Activated T-cell treated with anti-CD3 and anti-CD28 coated beads, Interleukin-2, amount 50 U/mL, for 4 hours (primary cell): ENCODE data around the gene PPT2. TPM values are rescaled to one million over a fixed set of nuclear protein-coding genes. Genes with fewer than 3 reads are reported as not detected.
"Not testable (repeated sequence)": the region's sequence is repeated elsewhere in the genome, so short reads cannot be mapped to it uniquely, and the experiment has no call there.

Source experiments
- ATAC-seq, 2 donors: fragments of 200-7000 bp; cut with Tn5 transposase; one replicate each; pipeline ENCODE4 v1.10.0; 2021
- DNase-seq: peaks from one replicate; pipeline ENCODE4 v3.0.0-alpha.2; 2020
- H3K27me3 Mint-ChIP-seq: one replicate; pipeline ENCODE4 v1.8.0; 2021; ENCODE audit warnings: low read depth, mixed read lengths
- H3K36me3 Mint-ChIP-seq: one replicate; pipeline ENCODE4 v1.8.0; 2022; ENCODE audit warnings: mixed read lengths; ENCODE audit not compliant: insufficient read depth
- H3K4me1 Mint-ChIP-seq: one replicate; pipeline ENCODE4 v1.8.0; 2021; ENCODE audit warnings: low read depth, mixed read lengths
- H3K4me3 Mint-ChIP-seq: one replicate; pipeline ENCODE4 v1.8.0; 2021; ENCODE audit warnings: mild to moderate bottlenecking, moderate library complexity, mixed read lengths
- H3K9me3 Mint-ChIP-seq: one replicate; pipeline ENCODE4 v1.8.0; 2021; ENCODE audit warnings: mixed read lengths
- total RNA-seq, 3 donors: library from RNA; stranded (reverse); gene quantifications; one replicate each; pipeline ENCODE4 v1.2.1, GENCODE V29; 2021

Gene PPT2
- total RNA-seq, 3 donors from 2014 or later = 18.7 to 27.0 (median 20.2) TPM

DNA sequence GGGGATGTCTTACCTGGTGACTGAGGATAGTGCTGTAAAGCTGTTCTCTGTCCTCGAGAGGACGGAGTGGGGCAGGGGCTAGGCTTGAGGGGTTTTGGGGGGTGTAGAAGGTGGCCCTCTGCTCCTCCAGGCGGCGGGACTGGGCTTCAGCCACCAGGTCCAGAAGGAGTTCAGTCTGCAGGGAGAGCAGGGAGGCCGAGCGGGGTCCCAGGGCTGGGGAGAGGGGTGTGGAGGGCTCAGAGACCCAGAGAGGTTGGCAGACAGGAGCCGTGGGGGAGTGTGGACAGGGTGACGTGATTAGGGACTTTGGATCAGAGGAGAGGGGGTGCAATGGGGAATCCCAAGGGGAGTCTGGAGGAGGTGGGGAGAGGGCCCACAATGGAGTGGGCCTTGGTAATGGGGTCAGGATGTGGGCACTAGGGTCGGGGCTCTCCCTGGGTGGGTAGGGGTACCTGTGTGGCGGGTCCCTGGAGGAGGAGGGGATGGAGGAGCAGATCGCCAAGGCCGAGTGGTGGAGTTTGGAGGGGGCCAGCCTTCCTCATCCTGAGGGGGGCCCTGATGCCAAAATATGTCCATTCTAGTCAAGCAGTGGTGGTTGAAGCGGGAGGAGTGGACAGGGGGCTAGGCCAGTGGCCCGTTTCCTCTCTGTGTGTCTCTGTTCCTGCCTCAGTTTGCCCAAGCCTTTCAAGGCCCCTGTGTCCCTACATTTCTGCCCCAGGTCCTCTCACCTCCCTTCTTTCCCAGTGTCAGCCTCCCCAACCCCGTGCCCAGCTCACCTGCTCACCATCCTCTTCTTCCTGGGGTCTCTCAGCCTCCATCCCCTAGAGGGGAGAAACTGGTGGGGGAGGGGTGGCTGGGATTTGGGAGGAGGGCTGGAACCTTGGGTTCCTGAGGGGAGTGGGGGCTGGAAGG, 38.0 kb downstream of the PPT2 start:
- DNase-seq (no peak), ATAC-seq (no peak)
- peaks cover 70% of the 10 kb centered on the region for H3K4me1 Mint-ChIP-seq
- H3K36me3 Mint-ChIP-seq = peaks cover 9% of the 10 kb centered on the region
- H3K27me3 Mint-ChIP-seq = no peaks in the 10 kb centered on the region
- H3K4me3 Mint-ChIP-seq = peak overlapping the region; percentile 92
- H3K9me3 Mint-ChIP-seq = no peaks in the 10 kb centered on the region

DNA sequence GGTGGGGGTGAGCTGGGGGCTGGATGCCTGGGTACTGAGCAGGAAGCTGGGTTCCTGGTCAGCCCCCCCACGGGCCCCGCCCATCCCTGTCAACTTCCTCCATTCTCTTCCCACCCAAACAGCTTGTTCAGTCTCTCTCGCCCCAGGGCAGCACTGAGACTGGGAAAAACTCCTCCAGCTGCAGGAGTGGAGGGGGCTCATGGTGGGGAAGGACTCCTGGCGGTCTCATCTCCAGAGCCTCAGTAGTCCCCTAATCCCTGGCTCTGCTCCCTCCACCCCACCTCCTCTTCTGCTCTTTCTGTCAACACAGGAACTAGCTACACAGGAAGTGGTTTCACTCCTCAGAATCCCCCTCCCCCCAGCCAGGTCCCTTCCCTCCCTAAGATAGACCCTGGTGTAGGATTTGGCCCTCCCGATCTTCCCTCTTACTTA, 38.7 kb downstream of the PPT2 start, which contains the start of gene GPSM3:
TSS of gene GPSM3 (minus strand) at position 36 of the 432 bp plus-strand sequence. CDS start 130 bp downstream, outside the sequence.
- H3K9me3 Mint-ChIP-seq = no peaks in the 10 kb centered on the region
- ATAC-seq (no peak), DNase-seq (peak; percentile 25)
- H3K4me1 Mint-ChIP-seq = peaks cover 65% of the 10 kb centered on the region
- peaks cover 4% of the 10 kb centered on the region for H3K36me3 Mint-ChIP-seq
- H3K27me3 Mint-ChIP-seq = no peaks in the 10 kb centered on the region
- H3K4me3 Mint-ChIP-seq = peak within 1 kb of the TSS; percentile 92

DNA sequence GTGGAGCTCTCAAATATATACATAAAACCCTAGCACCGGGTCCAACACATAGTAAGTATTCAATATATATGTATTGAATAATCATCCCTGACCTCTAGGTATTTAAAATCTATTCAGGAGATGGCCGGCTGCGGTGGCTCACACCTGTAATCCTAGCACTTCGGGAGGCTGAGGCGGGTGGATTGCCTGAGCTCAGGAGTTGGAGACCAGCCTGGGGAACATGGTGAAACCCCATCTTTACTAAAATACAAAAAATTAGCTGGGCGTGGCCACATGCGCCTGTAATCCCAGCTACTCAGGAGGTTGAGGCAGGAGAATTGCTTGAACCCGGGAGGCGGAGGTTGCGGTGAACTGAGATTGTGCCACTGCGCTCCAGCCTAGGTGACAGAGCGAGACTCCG, 39.2 kb downstream of the PPT2 start:
- DNase-seq, H3K9me3 Mint-ChIP-seq, H3K36me3 Mint-ChIP-seq, ATAC-seq, H3K27me3 Mint-ChIP-seq: not testable (repeated sequence)
- peak overlapping the region; percentile 92 for H3K4me3 Mint-ChIP-seq
- peaks cover 60% of the 10 kb centered on the region for H3K4me1 Mint-ChIP-seq

DNA sequence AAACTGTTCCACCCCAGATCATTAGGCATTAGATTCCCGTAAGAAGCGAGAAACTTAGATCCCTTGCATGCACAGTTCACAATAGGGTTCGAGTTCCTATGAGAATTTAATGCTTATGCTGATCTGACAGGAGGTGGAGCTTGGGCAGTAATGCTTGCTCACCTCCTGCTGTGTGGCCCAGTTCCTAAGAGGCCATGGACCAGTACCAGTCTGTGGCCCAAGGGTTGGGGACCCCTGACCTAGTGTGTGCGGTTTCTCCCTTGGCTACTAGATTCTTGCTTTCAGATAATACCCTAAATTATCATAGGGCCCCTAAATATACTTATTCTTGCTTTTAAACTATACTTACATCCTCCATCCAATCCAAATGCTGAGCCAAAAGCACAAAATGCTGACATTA, 40.4 kb downstream of the PPT2 start:
- no peaks in the 10 kb centered on the region for H3K27me3 Mint-ChIP-seq
- DNase-seq = no peak
- H3K4me3 Mint-ChIP-seq = peak overlapping the region; percentile 95
- no peak for ATAC-seq
- peaks cover 47% of the 10 kb centered on the region for H3K4me1 Mint-ChIP-seq
- H3K9me3 Mint-ChIP-seq = no peaks in the 10 kb centered on the region
- no peaks in the 10 kb centered on the region for H3K36me3 Mint-ChIP-seq

DNA sequence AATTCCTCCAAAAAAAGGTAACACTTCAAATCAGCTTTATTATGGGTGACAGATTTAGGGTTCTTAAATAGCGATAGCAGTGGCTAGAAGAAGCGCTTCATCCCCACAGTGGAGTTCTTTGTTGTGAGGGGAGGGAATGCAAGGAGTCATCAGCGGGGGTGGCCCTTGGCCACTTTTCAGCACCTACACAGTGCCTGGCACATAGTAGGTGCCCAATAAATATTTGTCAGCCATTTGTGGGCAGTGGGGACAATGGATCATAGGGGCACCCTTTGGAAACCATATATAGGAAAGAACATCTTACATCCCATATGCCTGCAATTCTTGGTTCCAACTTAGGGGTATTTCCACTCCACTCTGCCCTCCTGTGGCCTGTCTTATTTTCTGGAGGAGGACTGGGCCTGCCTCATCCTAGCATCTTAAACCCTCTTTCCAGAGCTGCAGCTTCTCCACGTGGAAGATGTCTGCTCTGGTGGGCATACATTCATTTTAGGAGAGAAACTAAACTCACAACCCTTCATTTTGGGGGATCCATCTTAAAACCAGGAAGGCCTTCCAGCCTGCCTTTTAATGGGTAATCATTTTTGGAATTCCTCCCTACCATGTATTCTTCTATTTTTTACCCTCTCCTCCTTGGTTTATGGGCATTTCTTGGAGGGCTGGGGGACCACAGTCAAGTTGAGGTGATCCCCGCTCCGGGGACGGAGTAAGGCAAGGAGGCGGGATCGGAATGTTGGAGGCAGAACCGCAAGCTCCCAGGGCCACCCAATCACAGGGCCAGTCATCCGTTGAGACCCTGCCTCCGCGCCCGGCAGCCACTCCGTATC, 41.1 kb downstream of the PPT2 start:
- DNase-seq (no peak), ATAC-seq (no peak)
- Mint-ChIP-seq H3K27me3 (no peaks in the 10 kb centered on the region), H3K4me3 (peak overlapping the region; percentile 95), H3K9me3 (no peaks in the 10 kb centered on the region), H3K4me1 (peaks cover 47% of the 10 kb centered on the region), H3K36me3 (no peaks in the 10 kb centered on the region)

DNA sequence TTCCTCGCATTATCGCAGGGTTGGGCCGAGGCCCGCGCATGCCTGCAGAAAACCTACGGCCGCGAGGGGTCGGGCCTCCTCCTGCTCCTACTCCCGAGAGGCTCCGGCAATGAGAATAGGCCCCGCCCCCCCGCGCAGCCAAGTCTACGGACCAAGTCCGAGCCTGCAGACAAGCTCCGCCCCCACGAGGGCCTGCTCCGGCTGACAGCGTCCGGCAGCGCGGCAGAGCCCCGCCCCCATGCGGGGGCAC, 41.6 kb downstream of the PPT2 start:
- H3K9me3 Mint-ChIP-seq = no peaks in the 10 kb centered on the region
- DNase-seq (peak; percentile 99), ATAC-seq (peak; percentile 90 to 91)
- no peaks in the 10 kb centered on the region for H3K27me3 Mint-ChIP-seq
- H3K4me1 Mint-ChIP-seq = peaks cover 47% of the 10 kb centered on the region
- no peaks in the 10 kb centered on the region for H3K36me3 Mint-ChIP-seq
- H3K4me3 Mint-ChIP-seq = peak overlapping the region; percentile 95

DNA sequence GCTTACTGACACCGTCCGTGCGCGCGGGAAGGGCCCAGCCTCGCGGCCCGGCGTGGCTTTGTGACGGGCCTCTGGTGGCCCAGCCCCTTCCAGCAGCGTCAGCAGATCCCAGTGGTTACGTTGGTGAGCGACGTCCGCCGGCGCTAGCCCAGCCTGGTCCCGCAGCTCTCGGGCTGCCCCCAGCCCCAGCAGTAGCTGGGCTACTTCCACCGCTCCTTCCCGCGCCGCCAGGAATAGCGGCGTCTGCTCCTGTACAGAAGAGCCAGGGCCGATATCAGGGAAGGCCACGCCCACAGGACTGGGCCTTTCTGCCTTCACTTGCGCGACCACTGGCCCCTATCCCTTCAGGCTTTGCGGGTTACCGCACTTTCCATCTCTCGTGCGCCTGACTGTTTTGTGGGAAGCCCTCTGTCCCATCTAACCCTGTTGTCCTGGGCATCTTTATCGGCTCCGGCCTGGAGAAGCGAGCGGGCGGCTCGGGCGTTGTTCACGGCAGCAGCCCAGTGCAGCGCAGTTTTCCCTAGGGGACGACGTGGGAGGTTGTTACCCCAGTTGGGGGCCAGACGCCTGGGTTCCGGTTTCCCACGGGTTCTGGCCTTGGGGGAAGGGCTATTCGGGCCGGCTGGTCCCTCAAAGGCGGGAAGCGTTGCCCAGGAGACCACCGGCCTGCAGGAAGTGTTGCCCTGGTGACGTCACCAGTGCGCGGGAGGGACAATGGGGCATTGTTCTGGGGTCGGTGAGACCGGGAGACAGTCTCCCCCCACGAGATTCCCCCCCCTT, 42.2 kb downstream of the PPT2 start:
- Mint-ChIP-seq H3K9me3 (no peaks in the 10 kb centered on the region), H3K4me3 (peak overlapping the region; percentile 95), H3K27me3 (no peaks in the 10 kb centered on the region), H3K4me1 (peaks cover 45% of the 10 kb centered on the region), H3K36me3 (no peaks in the 10 kb centered on the region)
- ATAC-seq (peak; percentile 0 to 86), DNase-seq (peak; percentile 36)

DNA sequence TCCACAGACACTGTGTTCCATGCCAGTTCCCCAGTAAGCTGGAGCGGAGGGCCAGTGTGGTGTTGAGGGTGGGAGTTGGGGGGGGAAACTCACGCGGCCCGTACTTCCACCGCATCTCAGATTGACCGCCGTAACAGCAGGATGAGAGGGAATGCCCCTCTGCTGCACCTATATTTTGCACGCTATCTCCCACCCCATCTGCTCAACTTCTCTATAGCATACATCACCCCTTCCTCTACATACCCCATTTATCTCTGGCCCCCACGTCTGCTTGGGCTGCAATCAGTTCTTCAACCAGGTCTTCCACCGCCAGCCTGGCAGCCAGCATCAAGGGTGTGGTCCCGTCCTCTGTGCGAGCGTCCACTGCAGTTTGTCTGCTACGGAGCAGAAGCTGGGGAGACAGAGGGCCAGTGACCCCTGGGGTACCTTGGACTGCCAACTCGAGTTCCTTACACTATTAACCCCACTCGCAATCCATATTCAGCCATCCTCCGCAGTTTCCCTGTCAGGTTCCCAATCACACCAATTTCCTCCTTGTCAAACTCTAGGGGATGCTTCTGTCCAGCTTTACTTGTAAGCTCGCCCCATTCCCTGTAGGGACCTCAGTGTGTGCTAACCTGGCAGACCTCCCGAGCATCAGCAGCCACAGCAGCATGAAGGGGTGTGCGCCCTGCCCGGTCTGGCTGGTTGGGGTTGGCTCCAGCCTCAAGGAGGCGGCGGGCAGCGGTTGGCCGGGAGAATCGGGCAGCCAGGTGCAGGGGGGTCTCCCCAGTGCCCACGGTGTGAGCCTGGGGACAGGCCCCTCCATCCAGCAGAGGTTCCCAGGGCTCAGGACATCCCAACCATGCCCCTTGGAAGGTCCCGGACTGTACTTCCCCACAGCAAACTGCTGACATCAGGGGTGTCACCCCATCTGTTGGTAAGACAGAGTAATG, 43.0 kb downstream of the PPT2 start:
- H3K27me3 Mint-ChIP-seq = no peaks in the 10 kb centered on the region
- no peaks in the 10 kb centered on the region for H3K36me3 Mint-ChIP-seq
- DNase-seq (no peak), ATAC-seq (no peak)
- H3K4me1 Mint-ChIP-seq = peaks cover 38% of the 10 kb centered on the region
- peak overlapping the region; percentile 95 for H3K4me3 Mint-ChIP-seq
- H3K9me3 Mint-ChIP-seq = no peaks in the 10 kb centered on the region

DNA sequence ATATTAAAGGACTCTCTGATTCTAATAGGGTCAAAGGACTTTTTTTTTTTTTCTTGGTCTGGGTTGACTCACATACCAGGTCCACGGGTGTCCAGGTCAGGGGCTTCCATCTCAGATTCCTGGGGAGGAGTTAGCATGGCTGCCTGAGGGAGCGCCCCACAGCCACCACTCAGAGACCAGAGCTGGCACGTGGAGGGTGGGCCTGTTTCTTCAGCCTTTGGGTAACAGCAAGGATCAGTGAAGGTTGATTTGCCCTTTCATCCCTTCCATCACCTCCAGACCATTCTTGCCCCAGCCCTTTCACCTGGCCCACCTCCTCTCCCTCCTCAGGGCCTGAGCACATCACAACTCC, 44.4 kb downstream of the PPT2 start:
- no peaks in the 10 kb centered on the region for H3K27me3 Mint-ChIP-seq
- peaks cover 30% of the 10 kb centered on the region for H3K4me1 Mint-ChIP-seq
- H3K4me3 Mint-ChIP-seq = no peak overlapping the region
- H3K36me3 Mint-ChIP-seq = no peaks in the 10 kb centered on the region
- ATAC-seq (no peak), DNase-seq (no peak)
- no peaks in the 10 kb centered on the region for H3K9me3 Mint-ChIP-seq

DNA sequence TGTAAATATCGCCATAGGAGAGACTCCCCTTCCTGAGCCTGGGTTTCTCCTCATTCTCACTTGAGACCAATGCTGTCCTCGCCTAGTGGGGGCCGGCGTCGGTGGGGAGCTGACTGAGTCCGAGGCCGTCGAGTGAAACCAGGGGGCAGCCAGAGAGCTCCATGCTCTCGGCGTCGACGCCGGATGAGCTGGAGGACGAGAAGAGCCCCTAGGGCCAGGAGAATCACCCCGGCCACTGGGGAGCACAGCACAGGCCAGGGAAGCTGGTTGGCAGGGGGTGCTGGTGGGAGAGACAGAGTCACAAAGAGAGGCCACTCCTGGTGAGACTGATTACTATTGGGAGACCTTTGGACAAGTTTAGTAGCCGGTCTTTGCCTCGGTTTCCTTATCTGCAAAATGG, 44.9 kb downstream of the PPT2 start:
- no peak for DNase-seq
- peaks cover 25% of the 10 kb centered on the region for H3K4me1 Mint-ChIP-seq
- ATAC-seq = no peak

DNA sequence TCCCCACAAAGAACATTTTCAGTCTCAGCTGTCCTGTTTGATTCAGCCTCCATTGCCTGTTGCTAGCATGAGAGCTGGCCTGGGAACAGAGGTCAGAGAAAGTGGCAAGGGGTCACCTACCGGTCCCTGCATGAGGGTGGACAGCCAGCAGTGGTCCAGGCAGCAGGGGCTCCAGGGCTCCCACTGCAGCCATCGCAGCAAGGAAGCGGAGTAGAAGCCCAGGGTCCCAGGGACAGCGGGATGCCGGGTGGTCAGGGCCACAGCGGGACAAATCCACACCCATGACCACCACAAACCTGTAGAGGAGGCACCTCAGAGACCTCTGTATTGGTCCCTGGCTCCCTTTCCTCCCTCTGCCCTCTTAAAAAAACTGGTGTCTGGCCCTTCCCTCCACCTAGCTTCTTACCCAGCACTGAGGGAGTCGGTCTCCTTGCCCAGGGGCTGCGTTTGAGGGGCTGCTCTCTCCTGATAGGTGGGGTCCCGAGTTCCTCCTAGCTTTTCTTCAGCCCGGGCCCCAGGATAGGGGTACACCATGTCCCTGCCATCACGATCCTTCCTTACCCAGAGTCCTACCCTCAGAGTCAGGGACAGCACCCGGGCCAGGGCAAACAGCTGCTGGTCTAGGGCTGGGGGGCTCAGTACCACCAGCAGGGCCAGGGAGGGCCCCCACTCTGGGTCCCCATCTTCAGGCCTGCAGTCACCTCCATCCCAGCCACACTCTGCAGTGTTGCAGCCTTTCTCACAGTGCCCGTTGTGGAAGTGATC, 47.0 kb downstream of the PPT2 start:
- H3K4me1 Mint-ChIP-seq = peaks cover 8% of the 10 kb centered on the region
- ATAC-seq (no peak), DNase-seq (no peak)
- no peak overlapping the region for H3K4me3 Mint-ChIP-seq
- no peaks in the 10 kb centered on the region for H3K9me3 Mint-ChIP-seq
- no peaks in the 10 kb centered on the region for H3K36me3 Mint-ChIP-seq
- peaks cover 5% of the 10 kb centered on the region for H3K27me3 Mint-ChIP-seq

More for the DNA sequence above, 44.9 kb downstream of the PPT2 start:
- Mint-ChIP-seq H3K36me3 (no peaks in the 10 kb centered on the region), H3K4me3 (no peak overlapping the region), H3K27me3 (no peaks in the 10 kb centered on the region), H3K9me3 (no peaks in the 10 kb centered on the region)

DNA sequence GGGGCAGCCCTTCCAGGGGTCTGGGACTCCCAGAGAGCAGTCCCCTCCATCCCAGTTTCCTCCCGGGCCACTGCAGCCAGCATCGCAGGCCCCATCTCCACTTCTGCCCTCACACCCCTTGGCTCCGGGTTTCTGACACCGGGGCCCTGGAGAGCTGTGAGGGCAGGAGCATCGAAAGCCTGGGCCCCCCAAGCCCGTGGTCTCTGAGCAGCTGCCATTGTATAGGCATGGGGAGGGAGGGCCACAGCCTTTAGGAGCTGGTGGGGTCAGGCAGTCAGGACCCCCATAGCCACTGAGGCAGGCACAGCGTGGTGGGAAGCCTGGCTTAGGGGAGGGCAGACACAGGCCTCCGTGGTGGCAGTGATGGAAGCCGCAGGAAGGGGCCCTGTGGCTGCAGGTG, 48.2 kb downstream of the PPT2 start:
- H3K4me3 Mint-ChIP-seq = no peak overlapping the region
- H3K36me3 Mint-ChIP-seq = no peaks in the 10 kb centered on the region
- H3K9me3 Mint-ChIP-seq = no peaks in the 10 kb centered on the region
- peaks cover 5% of the 10 kb centered on the region for H3K27me3 Mint-ChIP-seq
- H3K4me1 Mint-ChIP-seq = no peaks in the 10 kb centered on the region
- ATAC-seq = no peak
- DNase-seq = no peak
